ENCODE measurements around the gene ACTR6.

Gene ACTR6

GRCh38 chr12:100168562-100168961 lies 32.1 kb upstream of the ACTR6 start:
- TF ChIP-seq EZH2phosphoT487 (IDR thresholded peaks at IDR 0.05; ENCODE audit: borderline replicate concordance): no peak
- no peak for TF ChIP-seq CTCF (conservative IDR thresholded peaks at IDR 0.05; ENCODE audit: low read length)
- H3F3A ChIP-seq (ENCODE audit: low read depth): no peaks in the 10 kb centered on the region
- no peaks in the 10 kb centered on the region for H4K20me1 ChIP-seq (ENCODE audit: insufficient read depth, low read length, poor library complexity, severe bottlenecking)
- H3K4me1 ChIP-seq (ENCODE audit: insufficient read depth, low read length, poor library complexity, severe bottlenecking): no peaks in the 10 kb centered on the region
- H3K4me2 ChIP-seq (ENCODE audit: low read depth, low read length, poor library complexity, severe bottlenecking): no peak overlapping the region
- no peaks in the 10 kb centered on the region for H3K27me3 ChIP-seq (ENCODE audit: insufficient read depth, low read length, poor library complexity, severe bottlenecking)
- H2AFZ ChIP-seq (ENCODE audit: low read length): no peak overlapping the region
- no peaks in the 10 kb centered on the region for H3K9me2 ChIP-seq (replicated peaks; ENCODE audit: low read depth, low read length)
- H3K9ac ChIP-seq (ENCODE audit: low read depth, low read length, poor library complexity, severe bottlenecking): no peak overlapping the region
- peaks cover 9% of the 10 kb centered on the region; the same call in 1 of the 2 replicates for H3K36me3 ChIP-seq (ENCODE audit: insufficient read depth, low read length)
- no peaks in the 10 kb centered on the region for H3K9me3 ChIP-seq (ENCODE audit: insufficient read depth, low read depth, low read length)
- H3K79me2 ChIP-seq (ENCODE audit: insufficient read depth, low read length): no peaks in the 10 kb centered on the region
- no peak overlapping the region for H3K4me3 ChIP-seq (ENCODE audit: low read length, poor library complexity, severe bottlenecking)

GRCh38 chr12:100169345-100169744 lies 31.3 kb upstream of the ACTR6 start:
- H3K27me3 ChIP-seq (ENCODE audit: insufficient read depth, low read length, poor library complexity, severe bottlenecking): no peaks in the 10 kb centered on the region
- no peak overlapping the region for H2AFZ ChIP-seq (ENCODE audit: low read length)
- peaks cover 11% of the 10 kb centered on the region; the same call in 1 of the 2 replicates for H3K36me3 ChIP-seq (ENCODE audit: insufficient read depth, low read length)
- H3K4me1 ChIP-seq (ENCODE audit: insufficient read depth, low read length, poor library complexity, severe bottlenecking): no peaks in the 10 kb centered on the region
- H3F3A ChIP-seq (ENCODE audit: low read depth): no peaks in the 10 kb centered on the region
- H3K4me3 ChIP-seq (ENCODE audit: low read length, poor library complexity, severe bottlenecking): no peak overlapping the region
- H3K9me2 ChIP-seq (replicated peaks; ENCODE audit: low read depth, low read length): no peaks in the 10 kb centered on the region
- H3K4me2 ChIP-seq (ENCODE audit: low read depth, low read length, poor library complexity, severe bottlenecking): no peak overlapping the region
- no peaks in the 10 kb centered on the region for H3K9me3 ChIP-seq (ENCODE audit: insufficient read depth, low read depth, low read length)
- H4K20me1 ChIP-seq (ENCODE audit: insufficient read depth, low read length, poor library complexity, severe bottlenecking): no peaks in the 10 kb centered on the region
- no peaks in the 10 kb centered on the region for H3K79me2 ChIP-seq (ENCODE audit: insufficient read depth, low read length)
- no peak overlapping the region for H3K9ac ChIP-seq (ENCODE audit: low read depth, low read length, poor library complexity, severe bottlenecking)
- TF ChIP-seq EZH2phosphoT487 (IDR thresholded peaks at IDR 0.05; ENCODE audit: borderline replicate concordance) (no peak), CTCF (conservative IDR thresholded peaks at IDR 0.05; ENCODE audit: low read length) (no peak)

GRCh38 chr12:100170313-100170858 lies 30.2 kb upstream of the ACTR6 start:
- H3K4me3 ChIP-seq (ENCODE audit: low read length, poor library complexity, severe bottlenecking): no peak overlapping the region
- no peaks in the 10 kb centered on the region for H3K4me1 ChIP-seq (ENCODE audit: insufficient read depth, low read length, poor library complexity, severe bottlenecking)
- TF ChIP-seq CTCF (conservative IDR thresholded peaks at IDR 0.05; ENCODE audit: low read length): no peak
- no peak for TF ChIP-seq EZH2phosphoT487 (IDR thresholded peaks at IDR 0.05; ENCODE audit: borderline replicate concordance)
- no peak overlapping the region for H2AFZ ChIP-seq (ENCODE audit: low read length)
- H3K9me3 ChIP-seq (ENCODE audit: insufficient read depth, low read depth, low read length): no peaks in the 10 kb centered on the region
- H3K9me2 ChIP-seq (replicated peaks; ENCODE audit: low read depth, low read length): no peaks in the 10 kb centered on the region
- H4K20me1 ChIP-seq (ENCODE audit: insufficient read depth, low read length, poor library complexity, severe bottlenecking): no peaks in the 10 kb centered on the region
- peaks cover 16% of the 10 kb centered on the region; the same call in 1 of the 2 replicates for H3K36me3 ChIP-seq (ENCODE audit: insufficient read depth, low read length)
- H3K79me2 ChIP-seq (ENCODE audit: insufficient read depth, low read length): no peaks in the 10 kb centered on the region
- no peak overlapping the region for H3K4me2 ChIP-seq (ENCODE audit: low read depth, low read length, poor library complexity, severe bottlenecking)
- H3K9ac ChIP-seq (ENCODE audit: low read depth, low read length, poor library complexity, severe bottlenecking): no peak overlapping the region
- H3F3A ChIP-seq (ENCODE audit: low read depth): no peaks in the 10 kb centered on the region
- no peaks in the 10 kb centered on the region for H3K27me3 ChIP-seq (ENCODE audit: insufficient read depth, low read length, poor library complexity, severe bottlenecking)

Measured in Loucy (cell line).